IMR-90 (cell line): Measurements from ENCODE around the gene ATMIN. TPM values are rescaled to one million over a fixed set of nuclear protein-coding genes. Genes with fewer than 3 reads are reported as not detected.
A peak's percentile ranks its signal among the peaks of the same experiment; 100 is the strongest.

Experiments
- ATAC-seq: fragments of 200-7000 bp; cut with Tn5 transposase; 2 replicates; pipeline ENCODE4 v1.9.1; 2020; ENCODE audit warnings: low read depth, mild to moderate bottlenecking, moderate library complexity
- BruUV-seq: library from RNA; stranded (reverse); fragments of 400-500 nt; replicated peaks from 2 replicates; lab custom pipeline; 2021; lab: Mats Ljungman, UMichigan
- CTCF ChIA-PET: fragments of 300-600 bp; formaldehyde crosslinking; extraction: SDS; loops from one replicate; lab custom pipeline; 2021; ENCODE audit warnings: antibody characterized with exemption; lab: Yijun Ruan, JAX
- POLR2A ChIA-PET: fragments of 300-600 bp; sonication (Branson Sonifier 250); formaldehyde crosslinking; loops from one replicate; lab custom pipeline; 2022; ENCODE audit warnings: antibody characterized with exemption; ENCODE audit not compliant: unreplicated experiment; lab: Charles Lee
- DNase-seq: peaks from one replicate; pipeline ENCODE4 v3.0.0; 2013
- H2AFZ ChIP-seq: replicated peaks from 2 replicates; pipeline ENCODE3; 2013; ENCODE audit warnings: low read length, mild to moderate bottlenecking; ENCODE audit not compliant: poor library complexity
- H2AK5ac ChIP-seq: 2 replicates; pipeline ENCODE4 v1.6.1; 2013; ENCODE audit warnings: low read depth, low read length, inconsistent platforms
- H2AK9ac ChIP-seq: replicated peaks from 2 replicates; pipeline ENCODE3; 2013; ENCODE audit warnings: mild to moderate bottlenecking, low read depth, low read length, moderate library complexity; ENCODE audit not compliant: poor library complexity
- H2BK120ac ChIP-seq: 2 replicates; pipeline ENCODE4 v1.6.1; 2013; ENCODE audit warnings: low read depth, low read length, inconsistent platforms
- H2BK15ac ChIP-seq: 3 replicates; pipeline ENCODE4 v1.6.1; 2013; ENCODE audit warnings: low read depth, low read length, inconsistent platforms
- H2BK20ac ChIP-seq: 2 replicates; pipeline ENCODE4 v1.6.1; 2013; ENCODE audit warnings: low read depth, mild to moderate bottlenecking, inconsistent platforms, low read length, moderate library complexity
- H2BK5ac ChIP-seq: 2 replicates; pipeline ENCODE4 v1.6.1; 2013; ENCODE audit warnings: mild to moderate bottlenecking, low read depth, low read length, inconsistent platforms; ENCODE audit not compliant: poor library complexity, severe bottlenecking
- H3K14ac ChIP-seq: replicated peaks from 2 replicates; pipeline ENCODE4 v1.6.1; 2013; ENCODE audit warnings: low read depth, low read length, inconsistent platforms
- H3K18ac ChIP-seq: 2 replicates; pipeline ENCODE4 v1.6.1; 2013; ENCODE audit warnings: low read depth, low read length, control low read depth
- H3K23ac ChIP-seq: 2 replicates; pipeline ENCODE4 v1.6.1; 2013; ENCODE audit warnings: low read depth, low read length, inconsistent platforms
- H3K27ac ChIP-seq: 2 replicates; pipeline ENCODE4 v1.5.1; 2013; ENCODE audit warnings: mild to moderate bottlenecking, control low read depth, low read length; ENCODE audit not compliant: insufficient read depth
- H3K27me3 ChIP-seq: 2 replicates; pipeline ENCODE4 v1.6.1; 2013; ENCODE audit warnings: low read length; ENCODE audit not compliant: control insufficient read depth, insufficient read depth
- H3K36me3 ChIP-seq: 2 replicates; pipeline ENCODE4 v1.6.1; 2013; ENCODE audit warnings: low read length, mixed read lengths; ENCODE audit not compliant: control insufficient read depth, insufficient read depth
- H3K4ac ChIP-seq: 2 replicates; pipeline ENCODE4 v1.6.1; 2013; ENCODE audit warnings: low read depth, low read length, inconsistent platforms
- H3K4me1 ChIP-seq: 2 replicates; pipeline ENCODE4 v1.6.1; 2013; ENCODE audit warnings: low read length, mixed read lengths; ENCODE audit not compliant: control insufficient read depth, insufficient read depth
- H3K4me2 ChIP-seq: 2 replicates; pipeline ENCODE4 v1.6.1; 2013; ENCODE audit warnings: low read depth, mild to moderate bottlenecking, control low read depth, low read length, moderate library complexity
- H3K4me3 ChIP-seq: 2 replicates; pipeline ENCODE4 v1.5.1; 2013; ENCODE audit warnings: low read depth, mild to moderate bottlenecking, control low read depth, low read length, moderate library complexity; ENCODE audit not compliant: insufficient read depth
- H3K56ac ChIP-seq: 2 replicates; pipeline ENCODE4 v1.6.1; 2013; ENCODE audit warnings: low read length, inconsistent platforms; ENCODE audit not compliant: insufficient read depth; ENCODE audit errors: extremely low read depth
- H3K79me1 ChIP-seq, 2 experiments: 2 replicates each; pipeline ENCODE4 v1.6.1; 2013; ENCODE audit warnings: low read length in 2 of 2, inconsistent platforms in 1 of 2, low read depth in 1 of 2
- H3K9ac ChIP-seq: 2 replicates; pipeline ENCODE4 v1.6.1; 2013; ENCODE audit warnings: low read depth, low read length, control low read depth
- H3K9me1 ChIP-seq: 2 replicates; pipeline ENCODE4 v1.6.1; 2013; ENCODE audit warnings: low read length, inconsistent platforms; ENCODE audit not compliant: insufficient read depth
- H3K9me3 ChIP-seq: 2 replicates; pipeline ENCODE4 v1.6.1; 2013; ENCODE audit warnings: low read length; ENCODE audit not compliant: control insufficient read depth, insufficient read depth
- H4K20me1 ChIP-seq: 2 replicates; pipeline ENCODE4 v1.6.1; 2013; ENCODE audit warnings: low read length, inconsistent platforms; ENCODE audit not compliant: insufficient read depth
- H4K5ac ChIP-seq: 2 replicates; pipeline ENCODE4 v1.6.1; 2013; ENCODE audit warnings: mild to moderate bottlenecking, low read depth, low read length, control low read depth
- H4K8ac ChIP-seq, 2 experiments: 2 replicates each; pipeline ENCODE4 v1.6.1; 2013; ENCODE audit warnings: low read depth in 2 of 2, low read length in 2 of 2, control low read depth in 1 of 2, inconsistent platforms in 1 of 2
- H4K91ac ChIP-seq: 2 replicates; pipeline ENCODE4 v1.6.1; 2013; ENCODE audit warnings: low read depth, low read length, inconsistent platforms; ENCODE audit not compliant: insufficient read depth
- BHLHE40 ChIP-seq: fragments of 150-350 bp; IDR thresholded peaks from 2 replicates; pipeline ENCODE4 v1.6.1; 2016; ENCODE audit warnings: mild to moderate bottlenecking, low read depth, low read length
- CEBPB ChIP-seq: IDR thresholded peaks from 2 replicates; pipeline ENCODE4 v1.6.1; 2012; ENCODE audit warnings: low read depth, low read length, improper control_type of control experiment
- CHD1 ChIP-seq: IDR thresholded peaks from 2 replicates; pipeline ENCODE4 v1.6.1; 2012; ENCODE audit warnings: low read depth, low read length, improper control_type of control experiment
- ELK1 ChIP-seq: fragments of 150-350 bp; IDR thresholded peaks from 2 replicates; pipeline ENCODE4 v1.6.1; 2016; ENCODE audit warnings: low read depth, mild to moderate bottlenecking, low read length, moderate library complexity, borderline replicate concordance
- RAD21 ChIP-seq: IDR thresholded peaks from 2 replicates; pipeline ENCODE4 v1.6.1; 2012; ENCODE audit warnings: low read length, improper control_type of control experiment
- RCOR1 ChIP-seq: IDR thresholded peaks from 2 replicates; pipeline ENCODE4 v1.6.1; 2012; ENCODE audit warnings: mild to moderate bottlenecking, low read length, improper control_type of control experiment; ENCODE audit not compliant: insufficient replicate concordance
- RFX5 ChIP-seq: IDR thresholded peaks from 2 replicates; pipeline ENCODE4 v1.8.0; 2012; ENCODE audit warnings: low read depth, mild to moderate bottlenecking, low read length, moderate library complexity
- SMC3 ChIP-seq: fragments of 150-350 bp; IDR thresholded peaks from 2 replicates; pipeline ENCODE4 v1.6.1; 2016; ENCODE audit warnings: low read depth, mild to moderate bottlenecking, antibody characterized with exemption, low read length, moderate library complexity
- WGBS, 2 experiments: methylation state at CpG; one replicate each; pipeline versions ENCODE4 v1.1.5 to v1.1.7; 2013; ENCODE audit warnings: missing lambda C conversion rate in 2 of 2; ENCODE audit not compliant: insufficient read length in 1 of 2; ENCODE audit errors: extremely low coverage in 2 of 2; 5-methylcytosine and 5-hydroxymethylcytosine counted together
- dilution Hi-C: fragments of 300-500 bp; cut with HindIII; formaldehyde crosslinking; loops from one replicate; pipeline ENCODE4 v1.14.3; 2018; ENCODE audit warnings: low sequenced_read_pairs; ENCODE audit not compliant: unreplicated experiment
- in situ Hi-C: fragments of 300-500 bp; cut with MboI; formaldehyde crosslinking; loops from 3 replicates; pipeline ENCODE4 v1.14.3; 2019; ENCODE audit warnings: low sequenced_read_pairs, inconsistent platforms, mixed read lengths
- intact Hi-C: fragments of 100-400 bp; cut with micrococcal nuclease; formaldehyde crosslinking; loops from 2 replicates; pipeline ENCODE4 v1.10.0; 2022
- polyA plus RNA-seq, 3 experiments: library from polyadenylated mRNA; depleted of rRNA; stranded (reverse); fragments of >200 nt; gene quantifications; 2 replicates each; pipeline ENCODE4 v1.2.3, GENCODE V29; 2012; ENCODE audit warnings: low replicate concordance in 1 of 3
- total RNA-seq: library from RNA; depleted of rRNA; stranded (reverse); fragments of >200 nt; gene quantifications from 2 replicates; pipeline ENCODE4 v1.2.3, GENCODE V29; 2012

The ATMIN gene
- total and polyA plus RNA-seq, 2 of the 4 experiments (the other 2 are of a cell fraction), result 15.8 to 45.9 TPM

DNA sequence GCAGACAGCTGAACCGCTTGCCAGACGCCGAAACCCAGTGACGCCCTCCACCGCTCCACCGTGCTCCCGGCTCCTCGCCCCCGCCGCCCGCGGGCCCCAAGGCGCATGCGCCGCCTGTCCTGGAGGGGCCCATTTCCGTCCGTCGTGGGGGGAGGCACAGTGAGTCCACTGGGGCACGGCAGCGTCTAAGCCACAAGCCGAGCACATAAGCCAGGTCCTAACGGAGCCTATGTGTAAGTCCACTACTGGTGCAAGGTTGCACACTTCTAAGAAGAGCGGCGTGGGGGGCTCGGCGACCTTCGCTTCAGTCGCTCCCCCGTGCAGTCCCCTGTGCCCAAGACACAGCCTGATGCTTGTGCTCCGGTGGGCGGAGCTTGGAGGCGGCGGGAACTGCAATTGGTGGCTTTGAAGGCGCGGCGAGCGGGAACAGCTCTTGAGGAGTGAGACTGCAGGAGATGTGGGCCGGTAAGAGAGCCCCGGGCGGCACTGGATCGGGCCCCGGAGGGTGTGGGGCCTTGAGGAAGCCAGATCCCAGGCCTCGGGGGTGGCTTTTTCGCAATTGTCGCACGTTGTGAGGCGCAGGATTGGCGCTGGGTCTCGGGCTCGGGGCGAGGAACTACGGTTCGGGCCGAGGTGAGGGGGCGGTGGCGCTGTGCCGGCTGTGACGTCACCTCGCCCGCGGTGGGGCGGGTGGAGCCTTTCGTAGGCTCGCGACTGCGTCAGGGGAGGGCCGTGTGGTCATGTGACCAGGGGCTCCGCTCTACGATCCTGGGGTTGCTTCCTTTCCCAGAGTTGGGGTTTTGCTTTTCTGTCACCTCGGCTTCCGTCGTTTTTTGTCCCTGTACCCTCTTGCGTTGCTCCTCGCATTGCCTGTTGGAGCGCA is 28.6 kb upstream of the ATMIN start, which contains the start of the genes CENPN and CMC2 (continued):
- TF ChIP-seq RFX5, result no peak
- TF ChIP-seq RAD21, result no peak

DNA sequence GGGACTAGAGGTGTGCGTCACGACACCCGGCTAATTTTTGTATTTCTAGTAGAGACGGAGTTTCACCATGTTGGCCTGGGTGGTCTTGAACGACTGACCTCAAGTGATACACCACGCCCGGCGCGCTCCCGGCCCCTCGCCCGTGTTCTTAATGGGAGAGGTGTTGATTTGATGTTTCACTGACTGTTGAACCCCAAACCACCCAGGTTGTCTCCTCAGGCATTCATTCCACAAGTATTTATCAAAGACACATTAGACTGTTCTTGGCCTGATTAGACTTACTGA is 27.2 kb upstream of the ATMIN start:
- Histone ChIP-seq H2BK5ac (no peak overlapping the region), H2BK20ac (no peak overlapping the region), H3K9me1 (0 out of 2 replicates have a peak, but pooled peaks cover 3% of the 10 kb centered on the region), H4K91ac (0 out of 2 replicates have a peak overlapping the region, but pooled peaks have one; percentile 28), H3K18ac (no peak overlapping the region), H3K27ac (peak overlapping the region; percentile 77; the same call in 1 of the 2 replicates), H3K9ac (peak overlapping the region; percentile 71; the same call in 1 of the 2 replicates), H2AK9ac (peak overlapping the region; percentile 92), H3K36me3 (peaks cover 3% of the 10 kb centered on the region; the same call in 1 of the 2 replicates), H2AK5ac (0 out of 2 replicates have a peak overlapping the region, but pooled peaks have one; percentile 25), H2AFZ (peak overlapping the region; percentile 100), H2BK15ac (no peak overlapping the region), H3K23ac (peak overlapping the region; percentile 41), H3K4me2 (peak overlapping the region; percentile 38; the same call in 1 of the 2 replicates), H3K56ac (no peak overlapping the region), H4K20me1 (peaks cover 20% of the 10 kb centered on the region), H4K8ac (peak overlapping the region; percentile 69 to 85; a peak in 3 of 4 replicates), H4K5ac (peak overlapping the region; percentile 32; the same call in 1 of the 2 replicates), H3K79me1 (peaks cover 21 to 60% of the 10 kb centered on the region in 2 experiments), H3K27me3 (no peaks in the 10 kb centered on the region), H3K4me3 (no peak overlapping the region), H2BK120ac (peak overlapping the region; percentile 18; the same call in 1 of the 2 replicates), H3K4ac (peak overlapping the region; percentile 55; the same call in 1 of the 2 replicates), H3K9me3 (no peaks in the 10 kb centered on the region), H3K14ac (no peak overlapping the region; the same call in 1 of the 2 replicates), H3K4me1 (peaks cover 2% of the 10 kb centered on the region; the same call in 1 of the 2 replicates)
- ChIA-PET POLR2A (no interaction called here), CTCF (interaction anchor here (1.0 kb wide), 1 partner anchor 27 kb away, joined by 3 read pairs; the partner anchor contains the start of gene ATMIN)
- BruUV-seq, result no TSS peak
- no peak for DNase-seq
- 80% methylated on average over 1 of the region's 12 CpGs; no CpG with 5 or more reads in 1 of the 2 experiments for WGBS, 2 experiments
- in situ Hi-C loops (no loop called here), intact Hi-C loops (no loop called here), dilution Hi-C loops (no loop called here)
- no peak for TF ChIP-seq ELK1
- no peak for TF ChIP-seq RFX5
- no peak for TF ChIP-seq RAD21
- TF ChIP-seq RCOR1, result no peak
- TF ChIP-seq CEBPB, result no peak
- no peak for TF ChIP-seq BHLHE40
- TF ChIP-seq SMC3, result no peak
- TF ChIP-seq CHD1, result no peak
- ATAC-seq, result no peak
